Measurements from ENCODE around the gene PSMB10.
"Not testable (repeated sequence)": the region's sequence is repeated elsewhere in the genome, so short reads cannot be mapped to it uniquely, and the experiment has no call there.

Gene PSMB10

DNA sequence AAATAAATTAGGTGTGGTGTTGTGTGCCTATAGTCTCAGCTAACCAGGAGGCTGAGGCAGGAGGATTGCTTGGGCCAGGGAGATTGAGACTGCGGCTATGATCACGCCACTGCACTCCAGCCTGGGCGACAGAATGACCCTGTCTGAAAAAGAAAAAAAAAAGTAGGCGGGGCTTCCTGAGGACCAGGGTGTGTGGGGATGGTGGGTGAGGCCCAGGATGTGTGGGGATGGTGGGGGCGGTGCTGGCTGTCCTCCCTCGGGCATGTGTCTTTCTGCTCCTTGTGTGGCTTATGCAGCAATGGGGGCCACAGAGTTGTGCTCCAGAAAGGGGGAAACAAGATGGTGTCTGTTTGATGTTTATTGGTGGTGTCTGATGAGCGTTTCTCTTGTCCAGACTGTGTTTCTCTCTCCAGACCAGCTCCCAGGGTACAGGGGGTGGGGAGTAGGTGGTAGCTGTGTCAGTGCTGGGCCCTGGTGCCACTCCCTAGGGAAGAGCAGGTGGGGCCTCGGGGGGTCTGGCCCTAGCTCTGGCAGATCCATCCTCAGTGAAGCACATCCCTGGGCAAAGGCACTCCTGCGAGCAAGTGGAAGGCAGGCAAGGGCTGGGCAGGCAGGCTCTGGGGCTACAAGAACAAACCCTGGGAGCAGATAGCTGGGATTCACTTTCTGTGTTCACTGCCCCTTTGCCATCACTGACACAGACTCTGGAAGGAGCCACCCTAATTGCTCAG, 5.0 kb upstream of the PSMB10 start:
- no peak for DNase-seq

DNA sequence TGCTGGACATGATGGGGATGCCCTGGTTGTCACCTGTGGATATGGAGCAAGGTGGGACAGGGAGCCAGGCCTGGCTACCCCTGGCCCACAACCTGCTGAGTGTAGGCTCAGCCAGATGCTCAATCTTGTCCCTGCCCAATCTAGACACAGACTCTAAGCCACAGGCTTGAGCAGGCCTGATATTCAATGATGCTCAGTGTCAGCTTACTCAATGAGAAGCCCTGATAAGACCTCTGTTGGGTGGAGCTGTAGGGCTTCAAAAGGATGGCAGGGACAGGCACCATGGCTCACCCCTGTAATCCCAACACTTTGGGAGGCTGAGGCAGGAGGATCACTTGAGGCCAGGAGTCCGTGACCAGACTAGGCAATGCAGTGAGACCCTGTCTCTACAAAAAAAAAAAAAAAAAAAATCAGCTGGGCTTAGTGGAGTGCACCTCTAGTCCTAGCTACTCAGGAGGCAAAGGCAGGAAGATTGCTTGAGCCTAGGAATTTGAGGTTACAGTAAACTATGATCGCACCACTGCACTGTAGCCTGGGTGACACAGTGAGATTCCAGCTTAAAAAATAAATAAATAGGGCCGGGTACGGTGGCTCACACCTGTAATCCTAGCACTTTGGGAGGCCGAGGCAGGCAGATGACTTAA, 3.9 kb upstream of the PSMB10 start:
- no peak for DNase-seq

- DNase-seq, result no peak
Observed at GRCh38 chr16:67939507-67940445, 3.1 kb upstream of the PSMB10 start.

DNA sequence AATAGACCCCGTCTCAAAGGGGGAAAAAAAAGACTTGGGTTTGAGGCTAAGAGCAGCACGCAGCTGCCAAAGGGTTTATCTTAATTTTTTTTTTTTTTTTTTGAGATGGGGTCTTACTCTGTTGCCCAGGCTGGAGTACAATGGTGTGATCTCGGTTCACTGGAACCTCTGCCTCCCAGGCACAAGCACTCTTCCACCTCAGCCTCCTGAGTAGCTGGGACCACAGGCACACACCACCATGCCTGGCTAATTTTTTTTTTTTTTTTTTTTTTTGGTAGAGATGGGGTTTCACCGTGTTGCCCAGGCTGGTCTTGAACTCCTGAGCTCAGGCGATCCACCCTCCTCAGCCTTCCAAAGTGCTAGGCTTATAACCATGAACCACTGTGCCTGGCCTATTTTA, 1.1 kb upstream of the PSMB10 start:
- not testable (repeated sequence) for DNase-seq

- no peak for DNase-seq
Observed at GRCh38 chr16:67936880-67937605, 393 bp upstream of the PSMB10 start.

GRCh38 chr16:67935402-67936123, 1.1 kb downstream of the PSMB10 start:
- DNase-seq, result peak; percentile 97

GRCh38 chr16:67935101-67935401, 1.6 kb downstream of the PSMB10 start:
- DNase-seq, result peak; percentile 33

GRCh38 chr16:67934306-67935100, 2.1 kb downstream of the PSMB10 start:
- peak; percentile 31 for DNase-seq

DNA sequence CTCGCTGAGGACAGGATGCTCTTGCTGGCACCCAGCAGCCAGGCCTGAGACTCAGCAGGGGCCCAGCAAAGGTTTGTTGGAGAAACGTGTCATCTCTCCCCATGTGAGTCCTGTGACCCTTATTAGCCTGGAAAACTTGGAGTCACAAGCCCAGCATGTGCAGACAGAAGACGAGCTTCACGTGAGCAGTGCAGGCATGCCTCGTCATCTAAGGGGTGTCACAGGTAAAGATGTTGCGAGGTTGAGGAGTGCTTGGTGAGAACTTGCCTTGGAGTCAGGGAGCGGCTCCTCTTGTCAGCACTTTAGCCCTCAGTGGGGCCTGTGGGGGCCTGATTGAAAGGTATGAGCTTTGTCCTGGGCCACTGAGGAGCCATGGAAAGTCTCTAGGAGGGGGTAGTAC, 2.8 kb downstream of the PSMB10 start:
- no peak for DNase-seq

- DNase-seq, result no peak
Observed at GRCh38 chr16:67932462-67932840, 4.2 kb downstream of the PSMB10 start.

DNA sequence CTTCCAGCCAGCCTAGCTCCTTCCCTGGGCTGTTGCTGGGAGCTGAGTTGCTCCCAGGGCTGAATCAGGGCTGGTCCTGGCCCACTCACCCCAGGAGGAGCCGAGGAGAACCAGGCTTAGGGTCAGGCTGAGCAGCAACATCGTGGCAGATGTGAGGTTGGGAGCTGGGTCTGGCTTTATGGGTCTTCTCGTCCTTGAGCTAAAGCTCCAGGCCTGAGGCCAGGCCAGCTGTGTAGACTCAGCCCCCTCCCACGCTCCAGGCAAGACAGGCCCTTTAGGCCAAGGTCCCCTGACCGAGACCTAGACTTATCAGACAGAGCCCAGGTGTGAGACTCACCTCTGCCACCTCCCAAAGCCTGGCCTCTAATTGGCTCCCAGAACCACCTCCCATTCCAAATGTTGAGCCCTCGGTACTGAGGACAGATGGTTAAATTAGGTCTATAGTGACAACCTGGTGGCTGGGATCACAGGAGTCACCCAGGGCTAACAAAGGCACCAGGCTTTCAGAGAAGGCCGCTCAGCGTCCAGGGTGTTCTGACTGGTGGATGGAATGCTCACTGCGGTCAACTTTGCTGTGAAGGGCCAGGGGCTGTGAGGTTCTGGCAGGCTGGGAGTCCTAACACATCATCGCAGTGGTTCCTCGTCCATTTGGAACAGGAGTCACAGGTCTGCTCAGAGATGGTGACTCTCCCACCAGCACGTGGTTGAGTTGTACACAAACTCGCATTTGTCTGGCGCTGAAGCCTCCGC, 4.8 kb downstream of the PSMB10 start, which contains the start of gene CTRL:
Gene CTRL (minus strand): TSS at position 151 of the 750 bp plus-strand sequence. CDS start 10 bp downstream, at position 141.
- DNase-seq, result no peak

DNA sequence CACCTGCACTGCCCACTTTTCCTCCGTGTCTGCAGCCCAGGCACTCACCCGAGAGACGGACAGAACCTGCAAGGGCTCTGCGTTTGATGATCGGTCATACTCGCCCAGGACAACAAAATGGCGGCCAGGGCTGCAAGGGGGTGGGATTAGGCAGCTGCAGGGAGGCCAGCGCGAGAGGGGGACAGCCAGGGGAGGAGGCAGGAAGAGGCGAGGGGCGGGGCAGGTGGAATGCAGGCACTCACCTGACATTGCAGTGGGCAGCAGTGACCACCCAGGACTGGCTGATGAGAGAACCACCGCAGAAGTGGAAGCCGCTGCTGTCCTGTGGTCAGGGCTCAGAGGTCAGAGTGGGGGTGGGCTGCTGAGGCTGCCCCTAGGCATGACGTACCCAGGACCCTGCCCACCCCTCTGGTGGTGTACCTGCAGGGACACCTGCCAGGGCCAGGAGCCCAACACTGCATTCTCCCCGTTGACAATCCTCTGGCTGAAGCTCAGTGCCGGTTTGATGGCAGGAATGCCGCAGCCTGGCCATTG, 5.9 kb downstream of the PSMB10 start:
- DNase-seq, result no peak

GRCh38 chr16:67930191-67930590, 6.5 kb downstream of the PSMB10 start:
- no peak for DNase-seq

- peak; percentile 73 for DNase-seq
Observed at GRCh38 chr16:67928561-67929364, 7.9 kb downstream of the PSMB10 start.

- no peak for DNase-seq
Observed at GRCh38 chr16:67928147-67928546, 8.5 kb downstream of the PSMB10 start.

- DNase-seq, result peak; percentile 26
Observed at GRCh38 chr16:67927131-67927941, 9.3 kb downstream of the PSMB10 start.

GRCh38 chr16:67926181-67926750, 10.4 kb downstream of the PSMB10 start:
- peak; percentile 97 for DNase-seq

Data from NCI-H1092 treated with DMSO at 0.1 percent for 48 hours (cell line).